ENCODE measurements around the gene PDE6G.

The PDE6G gene

DNA sequence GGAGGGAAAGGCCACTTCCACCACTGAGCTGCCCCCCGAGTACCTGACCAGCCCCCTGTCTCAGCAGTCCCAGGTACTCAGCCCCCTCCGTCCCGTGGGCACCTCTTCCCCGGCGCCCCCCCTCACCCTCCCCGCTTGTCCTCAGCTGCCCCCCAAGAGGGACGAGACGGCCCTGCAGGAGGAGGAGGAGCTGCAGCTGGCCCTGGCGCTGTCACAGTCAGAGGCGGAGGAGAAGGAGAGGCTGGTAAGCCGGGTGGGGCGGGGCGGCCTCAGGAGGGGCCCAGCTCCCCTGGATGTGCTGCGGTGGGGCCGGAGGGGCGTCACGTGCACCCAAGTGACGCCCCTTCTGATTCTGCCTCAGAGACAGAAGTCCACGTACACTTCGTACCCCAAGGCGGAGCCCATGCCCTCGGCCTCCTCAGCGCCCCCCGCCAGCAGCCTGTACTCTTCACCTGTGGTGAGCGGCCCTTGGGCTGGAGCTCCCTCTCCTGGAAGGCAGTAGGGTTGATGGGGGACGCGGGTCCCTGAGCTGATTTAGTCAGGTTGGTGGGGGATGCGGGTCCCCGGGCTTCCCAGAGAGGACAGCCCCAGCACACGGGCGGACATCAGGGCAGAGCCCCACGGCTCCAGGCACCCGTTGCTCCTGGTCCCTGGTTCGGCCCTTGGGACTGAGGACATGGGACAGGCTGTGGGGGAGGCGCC lies 37.3 kb upstream of the PDE6G start:
- CTCF ChIA-PET = interaction anchor here (0.6 to 1.7 kb wide), 5 partner anchors 9 to 18 kb away, joined by 3 to 7 read pairs (median 5); partner anchors contain the start of gene MRPL12
- Histone ChIP-seq H3K4me1 (ENCODE audit: control insufficient read depth, insufficient read depth, low read length) (no peaks in the 10 kb centered on the region), H3K36me3 (ENCODE audit: control insufficient read depth in 2 of 2, insufficient read depth in 1 of 2, low read length in 2 of 2) (peaks cover 24 to 98% of the 10 kb centered on the region in 2 experiments), H3K27ac (ENCODE audit: extremely low read depth, low read depth, low read length) (no peak overlapping the region), H3K9me3 (ENCODE audit: control insufficient read depth, insufficient read depth, low read depth, low read length) (no peaks in the 10 kb centered on the region), H3K4me3 (ENCODE audit: low read depth, low read length) (no peak overlapping the region)
- POLR2A ChIA-PET = interaction anchor here (0.5 to 2.0 kb wide), 5 partner anchors 9 to 20 kb away, joined by 3 to 15 read pairs (median 4); partner anchors contain the start of genes ARL16, HGS and MRPL12
- TF ChIP-seq, protein P1, sequence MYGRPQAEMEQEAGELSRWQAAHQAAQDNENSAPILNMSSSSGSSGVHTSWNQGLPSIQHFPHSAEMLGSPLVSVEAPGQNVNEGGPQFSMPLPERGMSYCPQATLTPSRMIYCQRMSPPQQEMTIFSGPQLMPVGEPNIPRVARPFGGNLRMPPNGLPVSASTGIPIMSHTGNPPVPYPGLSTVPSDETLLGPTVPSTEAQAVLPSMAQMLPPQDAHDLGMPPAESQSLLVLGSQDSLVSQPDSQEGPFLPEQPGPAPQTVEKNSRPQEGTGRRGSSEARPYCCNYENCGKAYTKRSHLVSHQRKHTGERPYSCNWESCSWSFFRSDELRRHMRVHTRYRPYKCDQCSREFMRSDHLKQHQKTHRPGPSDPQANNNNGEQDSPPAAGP (tag by site-specific recombination; IDR thresholded peaks at IDR 0.05) = no peak
- TF ChIP-seq ZBTB20 (tag by site-specific recombination; IDR thresholded peaks at IDR 0.05) = no peak
- no peak for TF ChIP-seq ZNF624 (tag by site-specific recombination; IDR thresholded peaks at IDR 0.05)
- TF ChIP-seq KLF1 (tag by site-specific recombination; IDR thresholded peaks at IDR 0.05) = peak; percentile 49; the same call in 1 of the 2 replicates
- TF ChIP-seq, protein P2, sequence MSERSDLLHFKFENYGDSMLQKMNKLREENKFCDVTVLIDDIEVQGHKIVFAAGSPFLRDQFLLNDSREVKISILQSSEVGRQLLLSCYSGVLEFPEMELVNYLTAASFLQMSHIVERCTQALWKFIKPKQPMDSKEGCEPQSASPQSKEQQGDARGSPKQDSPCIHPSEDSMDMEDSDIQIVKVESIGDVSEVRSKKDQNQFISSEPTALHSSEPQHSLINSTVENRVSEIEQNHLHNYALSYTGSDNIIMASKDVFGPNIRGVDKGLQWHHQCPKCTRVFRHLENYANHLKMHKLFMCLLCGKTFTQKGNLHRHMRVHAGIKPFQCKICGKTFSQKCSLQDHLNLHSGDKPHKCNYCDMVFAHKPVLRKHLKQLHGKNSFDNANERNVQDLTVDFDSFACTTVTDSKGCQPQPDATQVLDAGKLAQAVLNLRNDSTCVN (tag by site-specific recombination; optimal IDR thresholded peaks at IDR 0.05) = no peak
- no peak for TF ChIP-seq ZNF404 (tag by site-specific recombination; IDR thresholded peaks at IDR 0.05)
- TF ChIP-seq ZNF654 (tag by site-specific recombination; IDR thresholded peaks at IDR 0.05; ENCODE audit: low read depth) = 0 out of 2 replicates have a peak, but pooled peaks have one; percentile 7
- TF ChIP-seq ZNF585B (tag by site-specific recombination; IDR thresholded peaks at IDR 0.05) = no peak
- no peak for TF ChIP-seq PRDM6 (tag by site-specific recombination; IDR thresholded peaks at IDR 0.05)
- no peak for TF ChIP-seq ZBTB11 (tag by site-specific recombination; conservative IDR thresholded peaks at IDR 0.05; ENCODE audit: low read depth)
- TF ChIP-seq ZNF555 (tag by site-specific recombination; conservative IDR thresholded peaks at IDR 0.05) = no peak
- TF ChIP-seq ZNF175 (tag by site-specific recombination; IDR thresholded peaks at IDR 0.05) = no peak
- TF ChIP-seq, protein P3, sequence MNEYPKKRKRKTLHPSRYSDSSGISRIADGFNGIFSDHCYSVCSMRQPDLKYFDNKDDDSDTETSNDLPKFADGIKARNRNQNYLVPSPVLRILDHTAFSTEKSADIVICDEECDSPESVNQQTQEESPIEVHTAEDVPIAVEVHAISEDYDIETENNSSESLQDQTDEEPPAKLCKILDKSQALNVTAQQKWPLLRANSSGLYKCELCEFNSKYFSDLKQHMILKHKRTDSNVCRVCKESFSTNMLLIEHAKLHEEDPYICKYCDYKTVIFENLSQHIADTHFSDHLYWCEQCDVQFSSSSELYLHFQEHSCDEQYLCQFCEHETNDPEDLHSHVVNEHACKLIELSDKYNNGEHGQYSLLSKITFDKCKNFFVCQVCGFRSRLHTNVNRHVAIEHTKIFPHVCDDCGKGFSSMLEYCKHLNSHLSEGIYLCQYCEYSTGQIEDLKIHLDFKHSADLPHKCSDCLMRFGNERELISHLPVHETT (tag by site-specific recombination; IDR thresholded peaks at IDR 0.05) = no peak
- TF ChIP-seq, protein P4, sequence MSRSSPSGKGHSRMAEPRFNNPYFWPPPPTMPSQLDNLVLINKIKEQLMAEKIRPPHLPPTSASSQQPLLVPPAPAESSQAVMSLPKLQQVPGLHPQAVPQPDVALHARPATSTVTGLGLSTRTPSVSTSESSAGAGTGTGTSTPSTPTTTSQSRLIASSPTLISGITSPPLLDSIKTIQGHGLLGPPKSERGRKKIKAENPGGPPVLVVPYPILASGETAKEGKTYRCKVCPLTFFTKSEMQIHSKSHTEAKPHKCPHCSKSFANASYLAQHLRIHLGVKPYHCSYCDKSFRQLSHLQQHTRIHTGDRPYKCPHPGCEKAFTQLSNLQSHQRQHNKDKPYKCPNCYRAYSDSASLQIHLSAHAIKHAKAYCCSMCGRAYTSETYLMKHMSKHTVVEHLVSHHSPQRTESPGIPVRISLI (tag by site-specific recombination; IDR thresholded peaks at IDR 0.05) = no peak
- TF ChIP-seq, protein P5, sequence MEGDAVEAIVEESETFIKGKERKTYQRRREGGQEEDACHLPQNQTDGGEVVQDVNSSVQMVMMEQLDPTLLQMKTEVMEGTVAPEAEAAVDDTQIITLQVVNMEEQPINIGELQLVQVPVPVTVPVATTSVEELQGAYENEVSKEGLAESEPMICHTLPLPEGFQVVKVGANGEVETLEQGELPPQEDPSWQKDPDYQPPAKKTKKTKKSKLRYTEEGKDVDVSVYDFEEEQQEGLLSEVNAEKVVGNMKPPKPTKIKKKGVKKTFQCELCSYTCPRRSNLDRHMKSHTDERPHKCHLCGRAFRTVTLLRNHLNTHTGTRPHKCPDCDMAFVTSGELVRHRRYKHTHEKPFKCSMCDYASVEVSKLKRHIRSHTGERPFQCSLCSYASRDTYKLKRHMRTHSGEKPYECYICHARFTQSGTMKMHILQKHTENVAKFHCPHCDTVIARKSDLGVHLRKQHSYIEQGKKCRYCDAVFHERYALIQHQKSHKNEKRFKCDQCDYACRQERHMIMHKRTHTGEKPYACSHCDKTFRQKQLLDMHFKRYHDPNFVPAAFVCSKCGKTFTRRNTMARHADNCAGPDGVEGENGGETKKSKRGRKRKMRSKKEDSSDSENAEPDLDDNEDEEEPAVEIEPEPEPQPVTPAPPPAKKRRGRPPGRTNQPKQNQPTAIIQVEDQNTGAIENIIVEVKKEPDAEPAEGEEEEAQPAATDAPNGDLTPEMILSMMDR (tag by site-specific recombination; IDR thresholded peaks at IDR 0.05) = peak; percentile 49
- TF ChIP-seq ZNF2 (tag by site-specific recombination; IDR thresholded peaks at IDR 0.05) = no peak
- TF ChIP-seq OSR2 (tag by site-specific recombination; IDR thresholded peaks at IDR 0.05) = no peak
- no peak for TF ChIP-seq ZNF214 (tag by site-specific recombination; IDR thresholded peaks at IDR 0.05; ENCODE audit: borderline replicate concordance)
- TF ChIP-seq, protein P6, sequence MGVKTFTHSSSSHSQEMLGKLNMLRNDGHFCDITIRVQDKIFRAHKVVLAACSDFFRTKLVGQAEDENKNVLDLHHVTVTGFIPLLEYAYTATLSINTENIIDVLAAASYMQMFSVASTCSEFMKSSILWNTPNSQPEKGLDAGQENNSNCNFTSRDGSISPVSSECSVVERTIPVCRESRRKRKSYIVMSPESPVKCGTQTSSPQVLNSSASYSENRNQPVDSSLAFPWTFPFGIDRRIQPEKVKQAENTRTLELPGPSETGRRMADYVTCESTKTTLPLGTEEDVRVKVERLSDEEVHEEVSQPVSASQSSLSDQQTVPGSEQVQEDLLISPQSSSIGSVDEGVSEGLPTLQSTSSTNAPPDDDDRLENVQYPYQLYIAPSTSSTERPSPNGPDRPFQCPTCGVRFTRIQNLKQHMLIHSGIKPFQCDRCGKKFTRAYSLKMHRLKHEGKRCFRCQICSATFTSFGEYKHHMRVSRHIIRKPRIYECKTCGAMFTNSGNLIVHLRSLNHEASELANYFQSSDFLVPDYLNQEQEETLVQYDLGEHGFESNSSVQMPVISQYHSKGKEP (tag by site-specific recombination; IDR thresholded peaks at IDR 0.05) = no peak
